GM12801 (cell line): ENCODE results near the gene ELAC1.

Experiments
- CTCF ChIP-seq: IDR thresholded peaks from one replicate; pipeline ENCODE4 v1.5.1; 2011; ENCODE audit warnings: control low read depth; ENCODE audit not compliant: insufficient read length; ENCODE audit errors: extremely low read depth

Gene ELAC1

GRCh38 chr18:51011709-51012108 is 43.9 kb downstream of the ELAC1 start:
- no peak for TF ChIP-seq CTCF

GRCh38 chr18:51012441-51012840 is 44.6 kb downstream of the ELAC1 start:
- TF ChIP-seq CTCF = no peak

- TF ChIP-seq CTCF = no peak
Measured at GRCh38 chr18:51013259-51013658, 45.4 kb downstream of the ELAC1 start.

GRCh38 chr18:51017140-51017879 is 49.5 kb downstream of the ELAC1 start:
- TF ChIP-seq CTCF = no peak

- TF ChIP-seq CTCF = no peak
Measured at GRCh38 chr18:51020536-51020935, 52.7 kb downstream of the ELAC1 start.

GRCh38 chr18:51021226-51021965 is 53.6 kb downstream of the ELAC1 start:
- no peak for TF ChIP-seq CTCF

- no peak for TF ChIP-seq CTCF
Measured at GRCh38 chr18:51025512-51025911, 57.7 kb downstream of the ELAC1 start.
